IPS-18a (cell line): Measurements from ENCODE around the gene LASP1.
A peak's percentile ranks its signal among the peaks of the same experiment; 100 is the strongest.

Source experiments
- H3K27ac ChIP-seq: one replicate; pipeline ENCODE4 v1.5.1; 2013; ENCODE audit warnings: low read length
- H3K27me3 ChIP-seq: one replicate; pipeline ENCODE4 v1.6.1; 2013; ENCODE audit warnings: mild to moderate bottlenecking, low read length; ENCODE audit not compliant: control insufficient read depth, insufficient read depth
- H3K36me3 ChIP-seq: one replicate; pipeline ENCODE4 v1.6.1; 2013; ENCODE audit warnings: low read depth, low read length; ENCODE audit not compliant: control insufficient read depth
- H3K4me1 ChIP-seq: one replicate; pipeline ENCODE4 v1.6.1; 2013; ENCODE audit warnings: low read depth, low read length; ENCODE audit not compliant: control insufficient read depth
- H3K4me3 ChIP-seq: one replicate; pipeline ENCODE4 v1.5.1; 2013; ENCODE audit warnings: low read length
- H3K9ac ChIP-seq: one replicate; pipeline ENCODE4 v1.6.1; 2013; ENCODE audit warnings: mild to moderate bottlenecking, low read length, moderate library complexity
- H3K9me3 ChIP-seq: one replicate; pipeline ENCODE4 v1.6.1; 2013; ENCODE audit warnings: low read depth, low read length; ENCODE audit not compliant: control insufficient read depth

LASP1 gene

GRCh38 chr17:38872027-38872511, 2.2 kb downstream of the LASP1 start:
- H3K9ac ChIP-seq: peak overlapping the region; percentile 61
- H3K9me3 ChIP-seq: no peaks in the 10 kb centered on the region
- no peak overlapping the region for H3K27ac ChIP-seq
- peaks cover 26% of the 10 kb centered on the region for H3K4me1 ChIP-seq
- H3K4me3 ChIP-seq: peak overlapping the region; percentile 74
- H3K27me3 ChIP-seq: peaks cover 8% of the 10 kb centered on the region
- no peaks in the 10 kb centered on the region for H3K36me3 ChIP-seq

GRCh38 chr17:38872671-38873385, 3.0 kb downstream of the LASP1 start:
- Histone ChIP-seq H3K27me3 (peaks cover 8% of the 10 kb centered on the region), H3K4me3 (no peak overlapping the region), H3K9ac (no peak overlapping the region), H3K36me3 (no peaks in the 10 kb centered on the region), H3K4me1 (peaks cover 33% of the 10 kb centered on the region), H3K9me3 (no peaks in the 10 kb centered on the region), H3K27ac (no peak overlapping the region)

- Histone ChIP-seq H3K36me3 (no peaks in the 10 kb centered on the region), H3K4me3 (no peak overlapping the region), H3K9me3 (no peaks in the 10 kb centered on the region), H3K9ac (no peak overlapping the region), H3K4me1 (peaks cover 36% of the 10 kb centered on the region), H3K27ac (no peak overlapping the region), H3K27me3 (no peaks in the 10 kb centered on the region)
Measured at GRCh38 chr17:38873640-38874380, 4.0 kb downstream of the LASP1 start.

- no peaks in the 10 kb centered on the region for H3K27me3 ChIP-seq
- no peak overlapping the region for H3K27ac ChIP-seq
- H3K9me3 ChIP-seq: no peaks in the 10 kb centered on the region
- H3K4me3 ChIP-seq: no peak overlapping the region
- H3K9ac ChIP-seq: no peak overlapping the region
- H3K4me1 ChIP-seq: peaks cover 44% of the 10 kb centered on the region
- H3K36me3 ChIP-seq: no peaks in the 10 kb centered on the region
Measured at GRCh38 chr17:38874505-38875400, 4.9 kb downstream of the LASP1 start.

- Histone ChIP-seq H3K9me3 (no peaks in the 10 kb centered on the region), H3K27me3 (no peaks in the 10 kb centered on the region), H3K36me3 (no peaks in the 10 kb centered on the region), H3K27ac (no peak overlapping the region), H3K4me3 (no peak overlapping the region), H3K4me1 (peaks cover 52% of the 10 kb centered on the region), H3K9ac (no peak overlapping the region)
Measured at GRCh38 chr17:38875477-38876075, 5.7 kb downstream of the LASP1 start.

- H3K4me3 ChIP-seq: no peak overlapping the region
- peaks cover 3% of the 10 kb centered on the region for H3K36me3 ChIP-seq
- H3K27ac ChIP-seq: peak overlapping the region; percentile 22
Measured at GRCh38 chr17:38877130-38877851, 7.4 kb downstream of the LASP1 start.

GRCh38 chr17:38879878-38880665, 10.2 kb downstream of the LASP1 start:
- Histone ChIP-seq H3K4me1 (peaks cover 58% of the 10 kb centered on the region), H3K4me3 (peak overlapping the region; percentile 43), H3K9ac (peak overlapping the region; percentile 57), H3K36me3 (peaks cover 3% of the 10 kb centered on the region), H3K27me3 (no peaks in the 10 kb centered on the region), H3K27ac (peak overlapping the region; percentile 47), H3K9me3 (no peaks in the 10 kb centered on the region)

More at GRCh38 chr17:38877130-38877851, 7.4 kb downstream of the LASP1 start:
- Histone ChIP-seq H3K27me3 (no peaks in the 10 kb centered on the region), H3K9me3 (no peaks in the 10 kb centered on the region), H3K4me1 (peaks cover 48% of the 10 kb centered on the region), H3K9ac (no peak overlapping the region)

GRCh38 chr17:38881600-38882191, 11.8 kb downstream of the LASP1 start:
- Histone ChIP-seq H3K9me3 (no peaks in the 10 kb centered on the region), H3K27me3 (no peaks in the 10 kb centered on the region), H3K9ac (no peak overlapping the region), H3K4me1 (peaks cover 70% of the 10 kb centered on the region), H3K4me3 (no peak overlapping the region), H3K27ac (peak overlapping the region; percentile 23), H3K36me3 (peaks cover 3% of the 10 kb centered on the region)

GRCh38 chr17:38882870-38883269, 13.0 kb downstream of the LASP1 start:
- no peak overlapping the region for H3K9ac ChIP-seq
- no peak overlapping the region for H3K4me3 ChIP-seq
- no peaks in the 10 kb centered on the region for H3K27me3 ChIP-seq
- H3K27ac ChIP-seq: no peak overlapping the region
- no peaks in the 10 kb centered on the region for H3K9me3 ChIP-seq
- H3K4me1 ChIP-seq: peaks cover 59% of the 10 kb centered on the region
- H3K36me3 ChIP-seq: peaks cover 3% of the 10 kb centered on the region
